HL-60/S4 treated with retinoic acid at 250 ng/mL for 4 days and 3 days (cell line): ENCODE results near the gene GFER.
"Not testable (repeated sequence)": the region's sequence is repeated elsewhere in the genome, so short reads cannot be mapped to it uniquely, and the experiment has no call there.

Experiments
- in situ Hi-C: fragments of 300-500 bp; cut with MboI; formaldehyde crosslinking; loops from 2 replicates; pipeline ENCODE4 v1.7.0; 2022; ENCODE audit warnings: low sequenced_read_pairs

Gene GFER

GRCh38 chr16:1957434-1958142, 26.4 kb upstream of the GFER start:
- in situ Hi-C loops, result not testable (repeated sequence)

DNA sequence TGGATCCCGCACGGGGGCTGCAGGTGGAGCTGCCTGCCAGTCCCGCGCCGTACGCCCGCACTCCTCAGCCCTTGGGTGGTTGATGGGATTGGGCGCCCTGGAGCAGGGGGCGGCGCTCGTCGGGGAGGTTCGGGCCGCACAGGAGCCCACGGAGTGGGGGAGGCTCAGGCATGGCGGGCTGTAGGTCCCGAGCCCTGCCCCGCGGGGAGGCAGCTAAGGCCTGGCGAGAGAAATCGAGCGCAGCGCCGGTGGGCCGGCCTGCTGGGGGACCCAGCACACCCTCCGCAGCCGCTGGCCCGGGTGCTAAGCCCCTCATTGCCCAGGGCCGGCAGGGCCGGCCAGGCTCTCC, 25.9 kb upstream of the GFER start:
- in situ Hi-C loops, result not testable (repeated sequence)

DNA sequence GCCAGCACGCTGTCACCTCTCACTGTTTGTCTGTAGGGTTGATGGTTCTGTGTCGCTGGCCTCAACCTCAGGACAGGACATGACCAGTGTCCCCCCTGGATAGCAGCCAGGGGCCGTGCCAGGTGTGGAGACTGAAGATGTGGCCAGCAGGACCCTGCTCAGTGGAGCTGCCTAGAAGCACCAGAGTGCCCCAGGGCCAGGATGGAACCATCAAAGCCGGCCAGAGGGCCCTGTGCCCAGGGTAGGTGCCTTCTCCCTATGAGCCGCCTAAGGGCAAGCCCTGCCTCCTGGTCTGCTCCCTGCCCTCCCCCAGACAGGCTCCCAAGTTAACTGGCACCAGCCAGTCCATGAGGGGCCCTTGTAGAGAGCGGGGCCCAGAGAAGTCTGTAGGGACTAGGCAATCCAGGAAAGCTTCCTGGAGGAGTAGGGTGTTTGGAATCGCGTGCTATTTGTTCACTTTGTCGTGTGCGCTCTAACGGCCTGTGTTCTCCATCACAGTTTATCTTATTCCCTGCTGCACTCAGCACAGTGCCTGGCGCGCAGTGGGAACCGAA, 25.2 kb upstream of the GFER start:
- in situ Hi-C loops, result no loop called here

DNA sequence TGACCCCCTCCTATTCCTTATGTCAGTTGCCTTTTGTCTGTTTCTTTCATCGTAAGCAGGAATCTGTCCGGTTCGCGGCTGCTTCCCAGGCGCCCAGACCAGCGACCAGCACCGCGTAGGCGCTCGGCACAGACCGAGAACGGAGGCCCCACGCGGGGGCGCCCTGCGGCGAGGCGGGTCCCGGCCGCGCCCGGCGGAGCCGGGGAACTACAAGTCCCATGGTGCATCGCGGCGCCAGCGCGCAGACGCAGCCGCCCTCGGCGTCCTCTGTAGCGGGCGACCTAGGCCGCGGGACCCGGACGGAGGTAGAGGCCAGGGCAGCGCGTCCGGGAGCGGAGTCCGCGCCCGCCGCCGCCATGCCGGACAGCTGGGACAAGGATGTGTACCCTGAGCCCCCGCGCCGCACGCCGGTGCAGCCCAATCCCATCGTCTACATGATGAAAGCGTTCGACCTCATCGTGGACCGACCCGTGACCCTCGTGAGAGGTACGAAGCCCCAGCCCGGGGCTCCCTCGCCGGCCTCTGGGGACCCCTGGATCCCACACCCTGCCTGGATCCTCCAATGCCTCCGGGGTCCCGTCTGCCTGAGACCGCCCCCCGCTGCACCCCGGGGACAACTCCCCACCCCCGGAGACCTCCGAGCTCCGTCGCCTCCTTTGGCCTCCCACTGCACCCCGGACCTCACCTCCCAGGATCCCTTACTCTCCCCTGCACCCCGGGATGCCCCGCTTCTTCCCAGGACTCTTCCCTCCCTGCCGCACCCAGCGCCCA, 24.5 kb upstream of the GFER start, which contains the start of gene NDUFB10:
NDUFB10 (plus strand) TSS at position 270 of the 771 bp plus-strand sequence; CDS start at position 357, 87 bp downstream.
- in situ Hi-C loops, result no loop called here

DNA sequence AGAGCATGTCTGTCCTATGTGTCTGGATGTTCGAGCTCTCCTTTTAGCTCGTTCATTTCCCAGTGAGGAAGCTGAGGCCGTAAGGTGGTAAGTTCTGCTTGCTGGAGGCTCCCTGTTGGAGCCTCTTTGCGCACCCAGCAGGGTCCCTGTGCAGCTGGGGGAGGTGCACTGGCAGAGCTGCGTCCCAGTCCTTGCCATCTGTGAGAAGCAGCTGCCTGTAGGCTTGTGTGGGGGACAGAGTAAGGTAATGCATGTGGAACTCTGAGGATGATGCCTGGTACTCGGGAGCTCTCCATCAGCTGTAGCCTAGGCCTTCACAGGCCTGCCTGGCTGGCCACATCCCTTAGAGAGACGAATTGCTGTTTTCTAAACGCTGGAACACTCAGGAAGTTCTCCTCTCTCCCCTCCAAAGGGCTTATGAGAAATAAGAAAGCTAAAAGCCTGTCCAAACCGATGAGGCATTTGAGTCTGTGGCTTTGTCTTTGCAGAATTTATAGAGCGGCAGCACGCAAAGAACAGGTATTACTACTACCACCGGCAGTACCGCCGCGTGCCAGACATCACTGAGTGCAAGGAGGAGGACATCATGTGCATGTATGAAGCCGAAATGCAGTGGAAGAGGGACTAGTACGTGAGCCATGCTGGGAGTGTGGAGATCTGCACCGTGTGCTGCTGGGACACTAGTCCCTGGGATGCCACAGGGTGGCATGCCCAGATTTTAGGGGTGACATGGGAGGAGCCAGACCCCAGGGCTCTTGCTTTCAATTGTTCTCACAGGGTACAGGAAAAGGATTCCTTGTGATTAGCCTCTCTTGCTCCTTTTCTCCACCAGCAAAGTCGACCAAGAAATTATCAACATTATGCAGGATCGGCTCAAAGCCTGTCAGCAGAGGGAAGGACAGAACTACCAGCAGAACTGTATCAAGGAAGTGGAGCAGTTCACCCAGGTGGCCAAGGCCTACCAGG, 23.0 kb upstream of the GFER start:
- in situ Hi-C loops, result no loop called here

GRCh38 chr16:1961651-1962067, 22.3 kb upstream of the GFER start:
- in situ Hi-C loops, result no loop called here

- in situ Hi-C loops, result not testable (repeated sequence)
Measured at GRCh38 chr16:1962161-1963153, 21.5 kb upstream of the GFER start.

DNA sequence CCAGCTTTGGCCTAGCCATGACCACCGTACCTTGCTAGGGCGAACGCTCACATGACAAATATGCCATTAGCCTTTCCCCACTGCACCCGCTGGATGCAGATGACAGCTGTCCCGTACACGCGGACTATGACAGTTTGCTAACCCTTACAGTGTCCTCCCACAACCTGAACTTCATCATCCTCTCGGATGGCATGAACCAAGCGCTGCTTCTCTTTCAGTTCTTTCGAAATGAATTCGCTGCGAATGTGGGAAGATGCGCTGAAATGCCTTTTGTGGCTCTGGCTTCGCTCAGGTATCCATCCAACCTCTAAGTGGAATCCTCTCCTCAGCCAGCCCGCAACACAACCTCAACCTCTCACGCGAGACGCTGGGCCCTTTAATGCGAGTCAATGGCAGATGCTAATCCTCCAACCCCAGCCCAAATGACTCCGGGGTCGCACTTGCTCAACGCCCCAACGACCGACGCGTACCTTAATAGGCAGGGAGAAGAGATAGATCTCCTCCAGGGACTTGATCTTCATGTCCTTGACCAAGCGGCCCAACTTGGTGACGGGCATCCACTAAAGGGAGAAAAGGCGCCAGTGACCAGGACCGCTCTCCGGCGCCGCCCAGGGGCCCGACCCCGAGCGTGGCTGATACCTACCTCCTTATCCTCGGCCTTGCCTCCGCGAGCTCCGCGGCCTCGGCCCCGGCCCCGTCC, 20.0 kb upstream of the GFER start:
- in situ Hi-C loops, result no loop called here

DNA sequence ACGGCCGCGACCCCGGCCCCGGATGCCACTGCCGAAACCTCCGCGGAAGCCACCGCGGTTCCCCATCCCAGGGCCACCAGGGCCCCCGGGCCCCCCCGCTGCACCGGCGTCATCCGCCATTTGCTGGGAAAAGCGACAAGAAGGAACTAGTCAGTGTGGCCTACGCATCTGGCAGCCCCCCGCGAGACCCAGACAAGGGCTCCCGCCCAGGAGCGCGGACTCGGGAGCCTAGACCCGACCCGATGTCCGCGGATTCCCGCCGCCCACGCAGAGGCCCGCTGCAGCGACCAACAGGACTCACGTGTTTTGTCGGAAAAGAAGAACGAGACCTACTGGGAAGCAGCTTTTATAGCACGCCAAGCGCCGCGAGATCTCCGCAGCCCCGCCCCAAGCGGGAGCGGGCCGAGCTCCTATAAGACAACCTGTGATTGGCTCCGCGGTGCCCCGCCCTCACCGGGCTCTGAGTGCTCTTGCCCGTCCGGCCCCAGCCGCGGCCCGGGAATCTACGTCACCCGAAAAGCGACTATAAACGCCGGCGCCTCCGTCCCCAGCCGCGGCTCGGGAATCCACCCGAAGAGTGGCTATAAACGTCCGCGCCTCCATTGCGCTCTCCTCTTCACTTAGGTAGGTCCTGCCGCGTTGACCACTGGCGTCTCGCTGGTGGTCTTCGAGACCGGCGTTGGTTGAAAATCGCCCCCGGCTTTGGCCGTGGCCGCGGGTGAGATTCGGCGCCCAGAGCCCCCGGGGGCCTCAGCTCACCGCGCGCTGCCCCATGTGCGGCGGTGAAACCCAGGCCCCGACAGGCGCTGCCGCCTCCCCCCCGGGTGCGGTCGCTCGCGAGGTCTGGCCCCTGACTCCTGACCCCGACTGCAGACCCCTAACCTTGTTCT, 19.2 kb upstream of the GFER start, which contains the start of gene RPS2:
RPS2 (minus strand) TSS at position 321 of the 890 bp plus-strand sequence; CDS start at position 120, 201 bp downstream.
- in situ Hi-C loops, result no loop called here

DNA sequence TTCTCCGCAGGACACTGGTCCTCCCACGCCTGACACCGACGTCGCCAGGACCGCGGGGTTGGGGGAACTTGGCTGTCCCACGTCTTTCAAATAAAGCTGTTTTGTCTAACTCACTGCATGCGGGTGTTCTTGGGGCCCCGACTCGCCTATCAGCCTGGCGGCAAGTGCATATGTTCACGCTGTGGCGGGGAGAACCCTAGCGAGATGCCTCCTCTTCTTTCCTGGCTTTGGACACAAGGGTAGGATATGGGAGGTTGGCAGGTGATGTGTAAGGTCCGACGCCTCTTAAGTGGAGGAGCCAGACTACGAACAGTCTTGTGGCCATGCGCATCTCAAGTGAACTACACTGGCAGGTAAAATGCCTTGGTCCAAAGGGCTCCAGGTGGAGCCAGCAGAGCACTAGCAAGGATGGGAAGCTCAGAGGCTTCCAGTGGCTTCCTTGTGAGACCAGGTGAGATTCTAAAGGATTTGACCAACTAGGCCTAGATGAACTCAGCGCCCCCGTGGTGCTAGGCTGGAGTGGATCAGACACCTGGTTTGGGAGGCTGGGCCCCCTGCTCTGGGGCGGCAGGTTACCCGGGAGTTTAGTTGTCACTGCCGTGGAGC, 18.5 kb upstream of the GFER start:
- in situ Hi-C loops, result no loop called here

GRCh38 chr16:1966460-1966859, 17.5 kb upstream of the GFER start, which contains the start of gene RNF151:
Gene RNF151, plus strand, starts transcription at chr16:1966856. Its CDS starts 26 bp downstream, at chr16:1966882.
- in situ Hi-C loops, result no loop called here

- in situ Hi-C loops, result no loop called here
Measured at GRCh38 chr16:1968146-1968953, 15.6 kb upstream of the GFER start.

- in situ Hi-C loops, result no loop called here
Measured at GRCh38 chr16:1971796-1972489, 12.1 kb upstream of the GFER start, which contains the start of gene TBL3. Gene TBL3, plus strand, starts transcription at chr16:1972053. Its CDS starts 112 bp downstream, at chr16:1972165.

GRCh38 chr16:1972490-1972877, 11.5 kb upstream of the GFER start:
- in situ Hi-C loops, result no loop called here

DNA sequence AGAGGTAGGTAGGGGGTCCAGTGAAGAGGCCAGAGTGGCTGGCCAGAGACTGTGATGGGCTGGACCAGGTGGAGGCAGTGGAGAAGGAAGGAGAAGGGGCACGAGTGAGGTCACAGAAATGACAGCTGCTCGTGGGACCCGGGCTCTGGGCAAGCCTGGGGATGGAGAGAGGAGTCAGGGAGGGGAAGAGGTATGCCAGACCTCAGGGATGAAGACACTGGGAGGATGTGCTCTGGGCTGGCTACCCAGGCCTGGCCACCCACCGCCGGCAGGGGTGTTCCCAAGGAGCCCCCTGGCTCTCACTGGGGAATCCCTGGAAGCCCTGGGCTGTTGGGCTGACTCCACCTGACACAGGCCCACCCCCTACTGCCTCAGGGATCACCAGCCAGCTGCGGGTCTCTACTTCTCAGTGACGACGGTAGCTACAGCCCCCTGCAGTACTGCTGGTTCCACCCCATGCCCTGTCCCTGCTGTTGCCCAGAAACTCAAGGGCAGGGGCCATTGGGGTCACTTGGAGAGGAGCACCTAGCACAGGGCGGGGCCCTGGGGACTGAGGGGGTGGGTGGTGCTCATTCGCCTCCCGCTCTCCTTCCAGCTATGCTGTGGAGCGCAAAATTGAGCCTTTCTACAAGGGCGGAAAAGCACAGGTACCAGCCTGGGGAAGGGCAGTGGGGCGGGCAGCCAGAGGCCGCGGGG, 10.4 kb upstream of the GFER start:
- in situ Hi-C loops, result no loop called here
